Pons (tissue), 1 donor: Measurements from ENCODE around the gene GOLGA6L2.
"Not testable (repeated sequence)": the region's sequence is repeated elsewhere in the genome, so short reads cannot be mapped to it uniquely, and the experiment has no call there.

Source experiments
- DNase-seq: peaks from one replicate; pipeline ENCODE4 v3.0.0-alpha.2; 2016; ENCODE audit warnings: low spot score

GOLGA6L2 gene

GRCh38 chr15:23422946-23423708, 23.9 kb downstream of the GOLGA6L2 start:
- DNase-seq, result no peak

DNA sequence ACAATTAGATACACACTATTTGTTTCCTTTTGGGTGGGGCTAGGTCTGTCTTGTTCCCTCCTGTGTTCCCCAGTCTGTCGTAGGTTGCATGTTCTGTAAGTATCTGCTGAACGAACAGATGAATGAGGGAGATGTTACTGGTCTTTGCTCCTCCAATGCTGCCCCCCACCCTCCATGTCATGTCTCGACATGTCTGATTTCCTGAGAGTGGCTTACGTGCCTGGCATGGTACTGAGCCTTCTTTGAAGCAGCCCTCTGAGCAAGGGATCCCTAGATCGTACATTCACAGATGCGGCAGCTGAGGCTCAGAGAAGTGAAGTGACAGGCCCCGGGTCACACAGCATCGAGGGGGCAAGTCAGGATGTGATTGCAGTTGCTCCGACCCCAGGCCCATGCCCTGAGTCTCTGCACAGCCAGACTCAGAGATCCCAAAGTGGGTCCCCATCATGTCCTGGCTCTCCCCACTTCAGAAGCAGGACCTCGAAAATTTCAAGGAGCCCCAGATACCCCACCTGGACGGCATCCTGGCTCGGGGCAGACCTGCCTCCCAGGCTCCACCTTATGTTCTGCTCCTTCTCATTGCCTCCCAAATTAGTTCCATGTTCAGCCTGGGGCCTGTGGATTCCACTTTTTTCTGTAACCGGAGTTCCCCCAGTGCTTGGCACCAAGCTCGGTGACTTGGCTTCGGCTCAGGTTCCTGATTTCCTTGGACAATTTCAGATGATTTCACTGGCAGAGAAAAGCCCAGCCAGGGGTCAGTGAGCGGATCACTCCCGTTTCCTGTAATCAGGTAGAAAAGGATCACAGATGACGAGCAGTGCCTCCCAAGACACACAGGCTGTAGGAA, 24.7 kb downstream of the GOLGA6L2 start:
- DNase-seq, result no peak

- no peak for DNase-seq
Observed at GRCh38 chr15:23420806-23421575, 26.1 kb downstream of the GOLGA6L2 start.

DNA sequence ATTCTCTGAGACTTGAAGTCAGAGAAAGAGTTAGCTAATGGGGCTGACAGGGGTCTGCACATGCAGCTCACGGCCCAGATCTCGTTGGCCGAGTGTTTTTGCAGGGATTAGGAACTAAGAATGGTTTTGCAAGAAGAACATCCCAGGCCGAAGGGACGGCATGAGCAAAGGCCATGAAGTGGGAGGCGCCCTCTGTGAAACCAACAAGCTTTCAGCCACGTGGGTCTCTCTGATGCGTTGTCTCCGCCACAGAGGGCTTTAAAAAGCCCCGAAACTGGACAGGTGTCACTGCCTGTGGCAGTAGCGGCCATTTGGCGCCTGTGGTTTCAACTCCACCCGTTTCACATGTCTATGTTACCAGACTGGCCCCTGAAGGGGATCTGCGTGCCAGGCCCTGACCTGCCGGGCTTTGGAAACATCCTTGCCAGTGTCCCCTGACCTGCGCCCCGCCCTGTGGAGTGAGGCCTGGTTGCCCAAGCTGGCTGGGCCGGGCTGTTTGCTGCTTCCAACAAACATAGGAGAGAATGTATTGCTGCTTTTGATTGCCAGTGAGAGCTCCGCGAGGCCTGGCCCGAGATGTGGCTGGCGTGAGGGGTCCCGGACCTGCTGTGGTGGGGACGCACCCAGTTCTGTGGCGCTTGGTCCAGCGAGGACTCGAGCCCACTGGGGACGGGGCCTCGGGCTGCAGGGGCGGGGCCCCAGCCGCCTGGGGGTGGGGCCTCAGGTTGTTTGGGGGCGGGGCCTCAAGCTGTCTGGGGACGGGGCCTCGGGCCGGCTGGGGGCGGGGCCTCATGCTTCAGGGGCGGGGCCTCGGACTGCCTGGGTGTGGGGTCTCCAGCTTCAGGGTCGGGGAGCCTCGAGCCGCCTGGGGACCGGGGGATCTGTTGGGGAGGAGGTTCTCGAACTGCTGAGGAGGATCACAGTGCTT, 30.4 kb downstream of the GOLGA6L2 start:
- DNase-seq, result no peak

DNA sequence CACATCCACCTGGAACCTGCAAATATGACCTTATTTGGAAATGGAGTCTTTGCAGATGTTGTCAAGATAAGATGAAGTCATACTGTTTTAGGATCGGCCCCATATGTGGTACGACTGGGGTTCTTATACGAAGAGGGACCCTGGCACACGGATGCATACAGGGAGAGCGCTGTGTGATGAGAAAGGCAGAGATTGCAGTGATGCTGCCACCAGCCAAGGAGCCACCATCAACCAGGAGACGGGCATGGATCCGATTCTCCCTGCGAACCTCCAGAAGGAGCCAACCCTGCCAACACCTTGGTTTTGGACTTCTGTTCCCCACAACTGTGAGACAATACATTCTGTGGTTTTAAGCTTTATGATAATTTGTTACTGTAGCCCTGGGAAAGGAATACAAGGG, 31.2 kb downstream of the GOLGA6L2 start:
- DNase-seq, result not testable (repeated sequence)

- no peak for DNase-seq
Observed at GRCh38 chr15:23415321-23415865, 31.6 kb downstream of the GOLGA6L2 start.

DNA sequence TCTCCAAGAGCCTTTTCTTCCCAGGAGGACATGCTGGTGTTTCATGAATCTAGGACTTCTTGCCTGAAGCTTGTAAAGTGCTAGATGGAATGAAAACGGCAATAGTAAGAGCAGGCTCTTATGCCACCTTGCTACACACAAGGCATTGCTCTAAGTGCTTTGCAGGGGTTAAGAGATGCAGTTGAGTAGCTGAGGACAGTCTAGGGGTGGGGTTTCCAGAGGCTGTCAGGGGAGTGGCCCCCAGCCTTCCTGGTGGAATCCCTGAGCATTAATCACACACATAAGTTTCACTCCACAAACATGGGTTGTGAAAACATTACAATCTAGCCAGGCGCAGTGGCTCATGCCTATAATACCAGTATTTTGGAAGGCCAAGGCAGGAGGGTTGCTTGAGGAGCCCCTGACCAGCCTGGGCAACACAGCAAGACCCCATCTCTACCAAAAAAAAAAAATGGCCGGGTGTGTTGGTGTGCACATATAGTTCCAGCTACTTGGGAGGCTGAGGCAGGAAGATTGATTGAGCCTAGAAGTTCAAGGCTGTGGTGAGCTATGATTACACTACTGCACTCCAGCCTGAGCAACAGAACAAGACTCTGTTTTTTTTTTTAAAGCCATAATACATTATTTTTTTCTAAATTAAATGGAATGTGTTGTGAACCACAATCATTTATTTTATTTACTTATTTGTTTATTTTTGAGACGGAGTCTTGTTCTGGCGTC, 34.0 kb downstream of the GOLGA6L2 start:
- DNase-seq, result not testable (repeated sequence)

GRCh38 chr15:23411841-23412240, 35.2 kb downstream of the GOLGA6L2 start:
- no peak for DNase-seq

GRCh38 chr15:23403550-23403949, 43.5 kb downstream of the GOLGA6L2 start:
- DNase-seq, result no peak

DNA sequence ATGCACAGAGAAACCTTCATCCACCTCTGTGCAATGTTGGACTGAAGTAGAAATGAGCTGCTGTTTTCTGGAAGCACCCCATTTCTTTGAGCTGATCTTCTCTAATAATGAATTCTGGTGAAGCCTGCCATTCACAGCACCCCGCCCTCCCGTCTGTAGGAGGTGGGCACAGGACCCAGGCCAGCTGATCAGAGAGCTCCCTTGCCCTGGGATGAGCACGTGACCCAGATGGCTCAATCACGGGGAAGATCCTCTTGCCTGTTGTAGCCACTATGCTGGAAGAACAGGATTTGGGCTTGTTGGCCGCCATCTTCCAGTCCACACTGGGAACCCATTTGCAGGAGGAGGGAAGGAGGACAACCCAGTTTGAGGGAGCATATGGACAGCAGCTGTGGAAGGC, 44.5 kb downstream of the GOLGA6L2 start:
- DNase-seq, result no peak

DNA sequence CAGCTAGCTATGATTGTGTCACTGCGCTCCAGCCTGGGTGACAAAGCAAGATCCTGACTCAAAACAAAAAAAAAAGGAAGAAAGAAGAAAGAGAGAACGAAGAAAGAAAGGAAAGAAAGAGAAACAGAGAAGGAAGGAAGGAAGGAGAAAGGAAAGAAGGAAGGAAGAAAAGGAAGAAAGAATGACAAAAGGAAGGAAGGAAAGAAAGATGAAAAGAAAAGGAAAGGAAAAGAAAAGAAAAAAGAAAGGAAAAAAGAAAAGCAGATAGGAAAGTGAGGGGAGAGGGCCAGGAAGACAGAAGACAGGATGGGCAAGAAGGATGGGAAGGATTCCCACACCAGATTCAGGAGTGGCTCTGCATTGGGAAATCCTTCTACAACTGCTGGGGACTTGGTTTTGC, 44.9 kb downstream of the GOLGA6L2 start:
- DNase-seq, result no peak

DNA sequence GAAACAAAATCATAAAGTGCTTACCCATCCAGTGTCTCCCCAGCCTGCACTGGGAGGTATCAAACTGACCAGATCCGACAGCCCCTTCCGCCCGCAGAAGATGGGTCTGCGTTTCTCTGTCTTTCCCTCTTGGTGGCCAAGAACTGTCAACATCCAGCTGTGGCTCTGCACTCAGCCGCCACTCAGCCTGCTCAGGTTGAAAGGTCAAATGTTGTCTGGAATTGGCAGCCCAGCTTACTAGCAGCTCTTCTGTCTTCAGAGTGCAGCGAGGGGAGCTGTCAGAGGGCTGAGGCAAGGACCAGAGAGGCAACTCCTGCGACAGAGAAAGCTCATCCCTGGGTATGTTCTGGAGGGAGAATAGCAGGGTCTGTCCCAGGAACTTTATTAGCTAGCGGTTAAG, 45.4 kb downstream of the GOLGA6L2 start:
- DNase-seq, result no peak

DNA sequence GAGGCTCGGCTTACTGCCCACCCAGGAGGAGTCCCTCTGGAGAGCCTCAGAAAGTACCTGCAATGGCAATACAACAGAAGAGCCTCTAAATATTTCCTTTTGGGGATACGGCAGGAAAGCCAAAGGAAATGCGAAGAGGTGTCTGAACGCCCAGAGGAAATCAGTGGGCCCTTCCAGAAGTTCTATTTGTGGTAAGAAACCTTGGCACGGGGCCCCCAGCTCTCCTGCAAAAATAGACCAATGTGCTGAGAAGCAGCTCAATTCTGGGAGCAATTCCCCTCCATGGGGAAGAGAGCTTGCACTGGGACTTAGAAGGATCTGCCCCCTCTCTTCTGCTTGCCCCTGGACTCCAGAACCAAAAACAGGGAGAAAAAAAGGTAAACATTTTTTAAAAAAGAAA, 47.8 kb downstream of the GOLGA6L2 start:
- not testable (repeated sequence) for DNase-seq

DNA sequence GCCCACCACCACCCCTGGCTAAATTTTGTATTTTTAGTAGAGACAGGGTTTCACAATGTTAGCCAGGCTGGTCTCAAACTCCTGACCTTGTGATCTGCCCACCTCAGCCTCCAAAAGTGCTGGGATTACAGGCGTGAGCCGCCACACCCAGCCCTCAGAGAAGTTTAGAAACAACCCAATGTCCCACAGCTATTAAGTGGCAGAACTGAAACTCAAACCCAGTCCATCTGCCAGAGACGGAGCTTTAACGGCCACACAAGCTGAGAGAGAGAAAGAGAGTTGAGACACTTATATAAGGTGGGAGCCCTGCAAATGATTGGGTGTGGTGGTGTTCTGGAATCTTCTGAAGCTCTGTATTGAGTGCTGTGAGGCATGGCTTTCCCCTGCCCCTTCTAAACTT, 48.7 kb downstream of the GOLGA6L2 start:
- not testable (repeated sequence) for DNase-seq

DNA sequence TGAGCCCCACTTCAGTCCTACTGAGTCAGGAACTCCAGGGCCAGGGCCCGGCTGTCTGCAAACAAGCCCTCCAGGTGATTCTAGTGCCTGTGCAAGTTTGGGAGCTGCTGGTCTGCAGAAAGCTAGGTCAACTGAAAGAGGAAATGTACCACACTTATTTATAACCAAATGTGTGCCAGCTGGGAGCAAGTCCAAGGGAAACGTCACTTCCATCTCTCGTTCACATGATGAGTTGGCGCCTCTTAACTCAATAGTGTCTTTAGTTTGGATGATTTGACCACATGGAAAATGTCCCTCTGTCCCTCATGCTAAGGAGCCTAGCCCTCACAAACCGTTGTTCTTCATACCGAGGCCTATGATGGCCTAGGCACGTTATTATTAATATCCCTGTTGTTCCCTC, 49.3 kb downstream of the GOLGA6L2 start:
- DNase-seq, result peak; percentile 29

DNA sequence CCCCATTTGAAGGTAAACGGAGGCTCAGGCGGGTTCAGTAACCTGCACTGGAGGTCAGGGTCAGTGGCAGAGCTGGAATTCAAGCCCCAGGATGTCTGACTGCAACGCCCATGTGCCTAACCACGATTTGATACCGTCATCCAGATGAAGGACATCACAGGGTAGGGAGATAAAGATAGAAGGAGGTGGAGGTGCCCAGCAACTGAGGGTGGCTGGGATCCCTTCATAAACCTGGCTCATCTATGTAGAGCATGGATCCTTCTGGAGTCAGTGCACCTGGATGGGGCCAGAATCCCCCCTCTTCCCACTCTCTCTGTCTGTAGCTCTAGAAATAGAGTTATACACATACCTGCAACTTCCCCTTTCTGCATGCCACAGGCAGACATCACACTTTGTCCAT, 51.2 kb downstream of the GOLGA6L2 start:
- DNase-seq, result no peak

DNA sequence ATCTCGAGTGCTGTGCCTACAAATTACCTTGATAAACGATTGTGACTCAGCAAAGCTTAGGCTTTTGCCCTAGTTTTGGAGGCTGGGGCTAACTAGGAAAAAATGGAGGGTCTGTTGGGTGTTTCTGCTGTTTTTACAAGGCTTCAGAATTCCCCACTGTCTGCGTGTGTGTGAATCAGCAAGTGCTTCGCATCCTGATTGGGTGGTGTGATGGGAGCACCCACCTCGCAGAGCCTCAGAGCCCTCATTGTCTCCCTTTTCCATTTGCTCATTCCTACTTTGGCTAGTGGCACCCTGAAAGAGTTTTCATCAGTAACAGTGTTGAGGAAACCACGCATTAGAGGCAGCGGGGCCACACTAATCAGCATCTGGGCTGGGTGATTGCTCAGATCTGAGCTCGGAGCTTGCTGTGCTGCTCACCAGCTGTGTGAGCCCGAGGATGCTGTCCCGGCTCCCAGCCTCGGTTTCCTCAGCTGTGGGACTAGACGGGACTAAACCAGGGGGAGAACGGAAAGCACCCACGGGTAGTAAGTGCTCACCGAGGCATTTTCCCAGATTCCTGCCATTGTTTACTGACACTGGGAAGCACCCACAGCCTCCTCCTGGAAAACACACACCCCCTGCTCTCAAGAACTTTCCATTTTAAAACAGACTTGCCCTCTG, 51.9 kb downstream of the GOLGA6L2 start:
- no peak for DNase-seq
